Posterior vena cava (tissue), 2 donors: Measurements from ENCODE around the gene BBS10. TPM values are rescaled to one million over a fixed set of nuclear protein-coding genes. Genes with fewer than 3 reads are reported as not detected.

Experiments used
- total RNA-seq, 2 donors: library from RNA; stranded (reverse); fragmentation: NEBNext Ultra II Directional; extraction: Animal tissue kit (Norgen Biotek cat#: 25700); gene quantifications; one replicate each; pipeline ENCODE4 v1.2.1, GENCODE V29; 2021
- donor health status: DM: yes; HTN: yes; CAD: no.
- donor health status: DM: yes; HTN: yes; CAD: no.

The BBS10 gene
- total RNA-seq, 2 donors from 2014 or later, result 9.1 to 9.8 TPM

Other genes starting within 250 kb of the BBS10 start
- gene OSBPL8, start 211.4 kb upstream of the BBS10 start, total RNA-seq, result 10 to 100 TPM; 72.7 to 87.3 TPM